Muscle of back (tissue), 10 donors: Measurements from ENCODE around the gene CCT5. TPM values are rescaled to one million over a fixed set of nuclear protein-coding genes. Genes with fewer than 3 reads are reported as not detected.

Source experiments
- polyA plus RNA-seq, 10 donors: library from polyadenylated mRNA; unstranded; fragments of 120-200 nt; gene quantifications; one replicate each; pipeline ENCODE4 v1.2.1, GENCODE V29; 2013; ENCODE audit not compliant: insufficient read length in 10 of 10

The CCT5 gene
- polyA plus RNA-seq, 10 donors, result 160 to 212 (median 172) TPM

Other genes starting within 250 kb of the CCT5 start
- gene ATPSCKMT, start 392 bp upstream of the CCT5 start, polyA plus RNA-seq, result 10 to 100 TPM in 7 of 10 donors, 1 to 10 TPM in 3; 7.7 to 14.8 (median 10.5) TPM
- gene CMBL, start 57.6 kb downstream of the CCT5 start, polyA plus RNA-seq, result 100 to 1,000 TPM in 2 of 10 donors, 10 to 100 TPM in 8; 54.1 to 104 (median 79.0) TPM
- gene MARCHF6, start 103.4 kb downstream of the CCT5 start, polyA plus RNA-seq, result 100 to 1,000 TPM in 5 of 10 donors, 10 to 100 TPM in 5; 81.2 to 128 (median 99.7) TPM
- gene ROPN1L, start 191.6 kb downstream of the CCT5 start, polyA plus RNA-seq, result under 1 TPM in 3 of 10 donors, not detected in 7; 0.11 to 0.27 (median 0.16) TPM